HG02642 (cell line): Measurements from ENCODE around the gene ENPP3.

Experiments used
- ATAC-seq: cut with Tn5 transposase; IDR thresholded peaks from one replicate; pipeline ENCODE4 v1.9.1; 2021; ENCODE audit warnings: mild to moderate bottlenecking; ENCODE audit not compliant: unreplicated experiment, poor library complexity

The ENPP3 gene

DNA sequence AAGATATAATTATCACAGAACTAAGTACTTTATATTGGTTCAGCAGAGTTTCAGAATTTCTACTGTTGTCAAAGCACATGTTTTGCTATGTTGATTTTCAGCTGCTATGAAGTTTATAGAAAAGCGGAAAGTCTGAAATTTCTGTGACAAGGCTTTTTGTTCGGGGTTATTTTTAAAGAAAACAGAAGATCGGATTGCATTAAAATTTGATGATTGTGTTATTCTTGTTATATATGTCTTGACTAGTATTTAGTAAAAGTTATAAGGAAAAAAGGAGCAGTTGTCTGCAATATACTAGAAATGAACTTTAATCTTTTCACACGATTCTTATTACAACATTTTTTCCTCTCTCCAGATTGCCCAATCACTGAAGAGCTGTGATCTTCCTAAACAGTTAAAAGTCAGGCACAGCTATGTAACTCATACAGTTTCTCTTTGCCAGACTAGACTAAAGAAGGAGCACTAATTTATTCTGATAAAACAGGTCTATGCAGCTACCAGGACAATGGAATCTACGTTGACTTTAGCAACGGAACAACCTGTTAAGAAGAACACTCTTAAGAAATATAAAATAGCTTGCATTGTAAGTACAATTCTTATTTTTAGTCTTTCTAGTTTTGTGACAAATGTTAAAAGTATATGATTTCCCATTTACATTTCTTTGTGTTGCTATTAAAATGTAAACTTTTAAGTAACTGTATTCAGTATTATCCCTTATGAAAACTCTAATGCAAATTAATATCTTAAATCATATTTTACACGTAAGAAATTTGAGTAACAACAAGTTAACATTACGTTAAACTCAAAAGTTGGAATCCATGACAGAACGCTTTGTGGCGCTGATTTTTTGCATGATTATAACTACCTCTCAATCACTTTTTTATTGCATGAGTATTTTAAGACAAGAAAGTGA lies at the start of gene ENPP3:
ENPP3 (plus strand) TSS at position 423 of the 913 bp plus-strand sequence; CDS start at position 506, 83 bp downstream.
- no peak for ATAC-seq

DNA sequence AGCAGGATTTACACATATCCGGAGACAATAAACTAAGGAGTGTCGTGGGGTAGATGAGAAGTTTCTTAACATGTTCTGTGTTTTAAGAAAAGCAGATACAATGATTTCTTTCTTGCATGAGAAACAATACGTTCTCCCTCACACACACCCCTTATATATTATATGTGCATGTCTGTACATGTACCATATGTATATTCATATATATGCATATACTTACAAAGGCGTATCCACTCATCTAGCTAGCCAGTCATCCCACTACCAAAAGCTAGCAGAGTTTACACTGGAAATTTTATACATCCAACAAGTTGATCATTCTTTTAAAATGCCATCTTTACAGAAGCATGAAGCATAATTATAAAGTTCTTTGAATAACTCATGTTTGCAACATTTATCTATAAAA lies 49.2 kb upstream of the ENPP3 start:
- no peak for ATAC-seq

DNA sequence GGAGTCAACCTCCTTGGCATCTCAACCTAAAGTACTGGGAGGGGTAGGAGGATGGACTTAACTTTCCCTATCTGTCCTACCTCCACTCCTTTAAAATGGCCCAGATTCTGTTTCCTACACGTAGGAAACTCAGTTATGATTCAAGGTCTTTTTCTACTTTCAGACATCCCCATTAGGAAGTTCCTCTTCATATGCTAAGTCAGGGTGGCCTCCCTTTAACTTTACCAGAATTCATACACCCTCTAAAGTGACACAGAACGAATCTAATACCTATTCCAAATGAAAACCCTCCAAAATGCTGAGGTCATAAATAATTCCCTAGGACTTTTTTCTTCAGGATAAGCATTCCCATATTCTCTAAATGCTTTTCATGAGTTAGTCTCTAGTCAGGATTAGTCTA lies 48.5 kb upstream of the ENPP3 start:
- no peak for ATAC-seq

DNA sequence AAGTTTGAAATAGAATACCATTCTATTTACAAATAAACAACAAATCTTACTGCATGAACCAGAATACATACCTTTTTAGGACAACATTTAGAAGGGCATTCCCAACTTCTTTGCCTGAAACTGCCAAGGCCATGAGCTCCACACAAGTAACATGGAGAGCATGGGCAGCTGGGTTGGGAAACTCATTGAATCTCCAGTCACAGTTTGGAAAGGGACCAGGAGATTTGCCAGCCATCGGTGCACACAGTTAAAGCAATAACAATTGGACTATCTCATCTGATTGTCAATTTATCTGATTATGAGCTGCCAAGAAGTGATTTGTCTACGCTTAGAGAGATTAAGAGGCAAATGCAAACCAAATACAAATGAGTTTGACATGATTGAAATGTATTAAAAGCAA lies 44.2 kb upstream of the ENPP3 start:
- no peak for ATAC-seq

DNA sequence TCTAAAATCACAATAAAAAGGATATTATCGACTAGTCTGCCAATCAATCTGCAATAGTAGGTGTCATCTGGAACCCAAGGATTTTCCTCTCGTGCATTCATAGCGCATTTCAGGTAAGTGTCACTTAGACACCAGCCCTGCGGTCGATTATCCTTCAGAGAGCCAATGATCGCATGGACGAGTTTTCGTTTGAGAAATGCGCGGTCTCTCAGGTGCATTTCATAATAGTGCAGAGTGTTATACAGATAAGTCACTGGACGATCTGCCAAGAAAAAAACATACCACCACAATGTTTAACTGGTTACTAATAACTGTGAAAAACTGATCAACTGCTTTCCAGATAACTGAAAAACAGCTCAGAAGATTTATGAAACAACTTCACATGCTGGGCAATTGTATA lies 43.0 kb upstream of the ENPP3 start:
- no peak for ATAC-seq

DNA sequence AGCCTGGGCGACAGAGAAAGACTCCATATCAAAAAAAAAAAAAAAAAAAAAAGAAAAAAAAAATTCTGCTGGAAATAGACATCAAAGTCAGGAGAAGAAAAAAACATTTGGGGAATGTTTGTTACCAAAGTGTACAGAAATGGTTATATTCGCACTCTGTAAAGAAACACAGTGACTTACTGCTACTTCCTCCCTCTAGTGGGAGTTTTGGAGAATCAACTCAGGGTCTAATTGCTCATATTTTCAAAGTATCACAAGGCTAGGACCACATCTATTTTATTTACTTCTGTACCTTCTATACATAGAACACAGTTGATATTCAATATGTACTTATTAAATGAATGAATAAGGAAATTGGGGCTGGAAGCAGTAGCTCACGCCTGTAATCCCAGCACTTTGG lies 39.7 kb upstream of the ENPP3 start:
- no peak for ATAC-seq

DNA sequence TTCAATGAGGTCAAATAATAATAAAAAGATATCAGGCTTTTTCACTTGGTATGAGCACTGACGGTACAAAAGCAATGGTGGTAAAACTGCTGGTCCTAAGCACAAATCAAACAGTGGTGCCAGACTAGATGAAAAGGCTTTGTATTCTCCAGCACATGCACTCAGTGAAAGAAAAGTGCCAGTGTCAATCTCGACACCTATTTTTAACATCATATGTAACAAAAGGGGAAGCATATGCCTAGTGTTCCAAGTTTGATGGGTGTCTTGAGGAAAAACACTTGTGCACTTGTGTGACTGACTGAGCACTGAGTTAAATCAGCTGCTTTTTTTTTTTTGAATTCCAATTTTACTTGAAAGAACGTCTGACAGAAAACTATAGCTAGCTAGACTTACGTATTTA lies 36.4 kb upstream of the ENPP3 start:
- ATAC-seq: no peak

DNA sequence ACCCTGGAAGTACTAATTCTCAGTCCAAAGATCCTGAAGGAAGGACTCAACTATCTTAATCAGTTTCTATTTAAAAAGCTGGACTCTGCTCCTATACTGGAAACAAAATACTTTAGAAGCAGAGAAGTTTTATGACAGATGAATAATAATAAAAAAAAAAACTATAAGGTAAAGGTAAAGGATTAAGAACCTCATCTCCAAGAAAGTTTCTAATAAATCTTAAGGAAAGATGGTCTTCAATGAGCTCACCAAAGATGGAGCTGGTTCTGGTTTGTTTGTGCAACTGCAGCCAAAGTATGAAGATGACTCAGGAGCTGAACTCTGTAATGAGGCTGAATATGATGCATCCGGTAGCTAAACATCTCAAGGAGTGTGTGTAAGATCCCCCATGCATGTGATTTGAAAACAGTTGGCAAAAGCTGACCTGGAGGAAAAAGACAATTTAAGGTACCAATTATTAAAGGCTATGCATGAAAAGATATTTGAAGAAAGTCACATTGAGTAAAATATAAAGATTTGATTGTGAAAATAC lies 34.3 kb upstream of the ENPP3 start:
- ATAC-seq: no peak

DNA sequence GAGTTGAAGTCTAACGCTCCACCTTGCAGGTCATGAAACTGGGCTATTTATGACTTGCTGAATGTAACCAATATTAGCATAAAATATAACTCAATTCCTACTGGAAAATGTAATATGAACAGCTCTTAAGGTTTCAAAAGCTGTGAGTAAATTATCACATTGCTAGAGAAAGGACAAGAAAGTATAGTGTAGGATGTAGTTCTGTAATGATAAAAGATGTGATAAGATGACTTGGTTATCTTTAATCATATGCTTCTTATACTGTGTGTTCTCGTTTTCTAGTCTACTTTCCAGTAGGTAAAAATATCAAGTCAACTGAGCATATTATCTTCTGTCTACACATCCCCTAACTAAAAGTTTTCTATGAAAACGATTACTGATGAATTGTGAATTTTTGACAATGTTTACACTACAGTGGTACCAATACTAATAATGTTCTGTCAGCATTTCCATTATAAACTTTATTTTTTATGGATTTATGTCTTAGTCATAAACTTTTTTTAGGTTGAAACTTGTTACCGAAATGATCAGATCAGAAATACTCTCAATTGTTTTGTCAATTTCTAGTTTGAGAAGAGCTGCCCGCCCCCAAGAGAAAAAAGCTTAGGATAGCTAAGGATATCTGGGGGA lies 23.7 kb upstream of the ENPP3 start:
- ATAC-seq: no peak

DNA sequence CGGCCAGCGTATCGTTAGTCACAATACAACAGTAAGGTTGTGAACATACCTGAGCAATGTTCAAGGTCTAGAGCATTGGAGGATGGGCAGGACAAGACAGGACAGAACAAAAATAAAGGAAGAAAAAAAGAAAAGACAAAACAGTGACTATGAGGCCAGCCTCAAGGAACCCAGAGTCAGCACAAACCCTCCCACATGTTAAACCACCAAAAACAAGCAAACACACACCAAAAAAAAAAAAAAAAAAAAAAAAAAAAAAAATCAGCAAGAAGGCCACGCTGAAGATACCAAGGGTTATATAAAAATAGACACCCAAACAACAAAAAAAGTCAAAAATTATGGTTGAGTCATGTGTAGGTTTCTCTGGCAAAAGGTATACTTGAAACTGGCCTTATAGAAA lies 21.8 kb upstream of the ENPP3 start:
- no peak for ATAC-seq

DNA sequence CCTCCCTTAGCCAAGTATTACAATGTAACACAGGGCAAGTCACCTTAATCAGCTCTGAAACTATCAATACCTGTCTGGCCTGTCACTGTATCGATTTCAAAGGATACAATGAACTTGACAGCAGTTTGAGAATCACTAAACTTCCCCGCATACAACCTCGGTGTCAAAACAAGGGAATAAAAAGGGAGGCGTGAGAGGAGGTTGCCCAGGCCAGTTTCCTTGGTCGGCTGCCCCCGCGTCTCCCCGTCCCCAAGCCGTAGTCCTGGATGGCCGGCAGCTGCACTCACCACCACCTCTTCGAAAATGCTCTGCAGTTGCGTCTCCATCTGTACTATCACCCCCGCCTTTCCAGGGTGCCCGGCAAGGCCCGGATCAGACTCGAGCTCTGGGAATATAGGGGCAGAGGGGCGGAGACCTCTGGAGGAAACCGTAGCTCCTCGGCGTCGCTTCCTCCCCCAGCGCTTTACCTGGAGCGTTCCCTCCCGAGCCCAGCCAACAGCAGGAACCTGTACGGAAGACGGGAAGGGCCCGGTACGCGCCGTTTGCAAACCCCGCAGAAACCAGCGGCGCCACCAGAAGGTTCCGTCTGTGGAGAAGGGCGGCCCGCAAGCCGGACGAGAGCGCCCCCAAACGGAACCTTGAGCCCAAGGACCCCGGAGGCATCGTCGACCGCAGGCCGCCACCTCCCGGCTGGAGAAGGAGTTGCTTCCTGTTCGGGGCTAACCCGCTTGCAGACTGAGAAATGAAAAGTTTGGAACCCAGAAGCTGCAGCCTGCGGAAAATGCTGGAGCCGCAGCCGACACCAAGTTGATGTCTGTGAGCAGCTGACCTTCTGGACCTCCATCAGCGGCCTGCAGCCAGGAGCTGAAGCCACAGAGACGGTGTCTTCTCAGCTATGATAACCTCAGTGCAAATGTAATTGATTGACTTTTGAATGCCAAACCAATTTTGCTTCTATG lies 9.1 kb upstream of the ENPP3 start, which contains the start of gene MED23:
MED23 (minus strand) TSS at position 519 of the 959 bp plus-strand sequence; CDS start at position 326, 193 bp downstream.
- peak; percentile 97 for ATAC-seq

DNA sequence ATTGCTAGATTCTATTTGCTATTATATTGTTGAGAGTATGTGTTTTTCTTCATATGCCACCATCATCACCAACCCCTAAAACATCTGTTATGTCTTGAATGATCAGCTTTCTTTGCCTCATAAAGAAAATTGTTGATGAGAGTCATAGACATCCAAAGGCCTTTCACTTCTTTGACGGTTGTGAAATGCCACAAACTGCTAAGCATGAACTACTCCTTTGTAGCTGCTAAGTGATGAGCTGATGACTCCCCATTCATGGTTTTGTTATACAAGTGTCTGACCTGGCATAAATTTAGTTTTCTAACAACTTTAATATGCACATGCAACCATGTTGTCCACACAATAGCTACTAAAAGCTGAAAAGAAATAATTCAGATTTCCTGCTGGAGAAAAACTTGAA lies 8.4 kb upstream of the ENPP3 start:
- ATAC-seq: no peak

DNA sequence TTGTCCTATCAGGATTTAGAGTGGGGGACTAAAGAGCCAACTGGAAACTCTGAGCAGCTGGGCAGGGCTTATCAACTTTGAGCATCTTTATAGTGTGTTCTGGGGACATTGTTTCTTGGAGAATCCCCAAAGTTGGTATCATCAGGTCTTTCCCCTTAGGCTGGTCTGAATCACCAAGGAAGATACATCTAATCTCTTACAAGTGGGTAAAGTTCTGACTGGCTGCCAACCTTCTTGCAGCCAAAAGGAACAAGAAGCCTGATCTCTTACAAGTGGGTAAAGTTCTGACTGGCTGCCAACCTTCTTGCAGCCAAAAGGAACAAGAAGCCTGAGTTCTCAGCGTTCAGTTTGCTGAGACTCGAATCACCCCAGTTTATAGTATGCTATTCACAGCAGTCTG lies 7.5 kb upstream of the ENPP3 start:
- no peak for ATAC-seq

DNA sequence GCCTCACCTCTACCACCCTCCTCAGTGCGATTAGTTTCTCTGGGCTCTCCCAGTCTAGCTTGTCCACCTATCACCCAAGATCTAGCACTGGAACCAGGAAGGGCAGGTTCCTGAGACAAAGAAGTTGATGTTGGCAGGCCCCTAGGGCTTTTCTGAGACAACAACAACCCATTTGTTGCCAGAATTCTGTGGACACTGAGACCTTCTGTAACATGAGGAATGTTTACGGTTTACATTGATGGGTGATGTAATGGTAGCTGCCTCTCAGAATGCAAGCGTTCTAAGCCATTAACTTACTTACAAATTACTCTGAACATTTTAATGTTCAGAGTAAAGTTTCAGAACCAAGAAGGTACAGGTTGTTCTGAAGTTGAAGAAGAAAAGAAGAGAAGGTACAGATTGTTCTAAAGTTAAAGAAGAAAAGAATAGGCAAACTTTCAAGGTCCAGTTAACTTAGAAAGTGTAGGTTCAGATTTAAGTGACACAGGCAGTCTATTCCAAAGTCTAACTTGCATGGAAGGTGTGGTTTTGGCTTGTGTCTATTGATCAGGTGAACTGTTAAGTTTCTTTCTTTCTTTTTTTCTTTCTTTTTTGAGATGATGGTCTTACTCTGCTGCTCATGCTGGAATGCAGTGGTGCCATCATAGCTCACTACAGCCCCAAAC lies 5.3 kb upstream of the ENPP3 start:
- ATAC-seq: no peak

DNA sequence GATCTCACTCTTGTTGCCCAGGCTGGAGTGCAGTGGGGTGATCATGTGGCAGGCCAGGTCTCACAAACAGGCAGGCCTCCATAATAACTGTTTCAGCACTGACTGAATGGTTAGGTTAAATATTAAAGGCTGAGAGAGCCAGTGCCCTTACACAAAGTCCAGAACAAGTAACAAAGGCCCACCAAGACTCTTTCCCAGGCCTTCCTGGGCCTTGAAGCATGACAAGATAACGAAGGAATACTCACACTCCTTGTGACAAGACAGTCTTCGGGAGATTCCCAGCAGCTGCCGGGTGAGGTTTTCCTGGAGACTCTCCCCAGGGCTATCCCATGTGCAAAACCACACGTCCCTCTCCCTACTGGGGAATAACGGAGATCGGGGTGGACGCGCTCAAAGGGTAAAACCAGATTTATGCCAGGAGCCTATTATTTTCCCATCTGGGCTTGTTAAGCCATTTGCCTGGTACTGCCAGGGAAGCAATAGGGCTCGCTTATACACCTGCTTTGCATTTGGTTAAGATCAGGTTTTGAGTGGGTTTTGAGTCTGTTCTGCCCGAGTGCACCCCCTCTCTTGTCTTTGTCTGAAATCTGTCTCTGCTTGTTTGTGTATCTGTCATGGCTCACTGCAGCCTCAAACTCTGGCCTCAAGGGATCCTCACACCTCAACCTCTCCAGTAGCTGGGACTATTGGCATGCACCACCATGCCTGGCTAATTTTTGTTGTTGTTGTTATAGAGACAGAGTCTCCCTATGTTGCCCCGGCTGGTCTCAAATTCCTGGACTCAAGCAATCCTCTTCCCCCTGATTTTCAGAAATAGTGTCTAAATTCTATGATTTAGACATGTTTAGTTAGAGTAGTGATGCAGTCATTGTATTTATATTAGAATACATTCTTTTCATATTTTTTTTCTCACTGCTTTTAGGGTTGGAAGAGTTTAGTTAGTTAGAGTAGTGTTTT lies 1.4 kb upstream of the ENPP3 start:
- ATAC-seq: peak; percentile 92

DNA sequence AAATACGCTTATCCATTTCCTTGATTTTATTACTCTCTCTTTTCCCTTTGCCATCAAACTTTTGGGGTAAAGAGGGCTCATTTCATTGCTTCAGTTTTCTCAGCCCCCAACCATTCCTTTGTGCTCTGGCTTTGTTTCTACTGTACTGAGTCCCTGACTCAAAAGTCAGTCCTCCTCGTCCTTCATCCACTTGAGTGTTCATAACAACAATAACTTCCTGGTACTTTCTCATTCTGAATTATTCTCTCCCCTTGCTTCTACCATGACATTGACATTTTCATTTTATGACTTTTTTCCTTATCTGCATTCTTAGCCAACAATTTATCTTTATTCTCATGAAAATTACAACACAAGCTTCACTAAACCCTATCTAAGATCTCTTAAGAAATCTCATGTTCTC lies 911 bp downstream of the ENPP3 start:
- no peak for ATAC-seq

DNA sequence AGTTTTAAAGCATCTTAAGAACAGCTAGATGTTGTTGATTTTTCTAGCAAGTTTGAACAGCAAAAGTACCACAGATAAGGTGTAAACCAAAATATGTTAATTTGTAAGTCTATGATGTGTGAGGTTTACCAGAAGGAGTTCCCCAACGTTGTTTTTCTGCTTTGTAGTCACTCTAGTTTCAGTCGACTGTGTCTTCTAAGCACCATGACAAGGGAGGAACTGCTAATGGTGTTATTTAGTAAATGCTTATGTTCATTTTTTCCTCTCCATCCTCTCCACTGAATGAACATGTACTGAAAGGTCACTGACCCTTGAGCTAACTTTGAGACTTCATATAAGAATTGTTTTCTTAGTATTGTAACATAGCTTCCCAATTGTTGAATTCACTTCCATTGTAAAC lies 3.0 kb downstream of the ENPP3 start:
- ATAC-seq: peak; percentile 55

DNA sequence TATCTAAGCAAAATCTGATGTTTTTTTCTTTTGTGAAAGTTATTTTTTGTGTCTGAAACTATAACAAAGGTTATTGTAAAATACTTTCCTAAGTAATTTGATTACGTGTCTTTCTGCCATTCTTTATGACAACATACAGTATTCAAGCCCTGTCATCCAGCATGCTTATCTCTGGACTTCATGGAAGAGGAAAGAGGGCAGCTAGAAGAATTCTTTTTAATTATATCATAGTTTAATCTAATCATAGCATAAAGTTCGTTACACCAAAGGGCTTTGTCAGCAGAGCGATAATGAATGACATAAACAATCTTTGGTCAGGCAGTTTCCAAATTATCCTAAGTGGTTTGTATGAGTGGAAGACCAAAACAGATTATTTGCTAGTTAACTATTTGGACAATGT lies 3.5 kb downstream of the ENPP3 start:
- no peak for ATAC-seq

DNA sequence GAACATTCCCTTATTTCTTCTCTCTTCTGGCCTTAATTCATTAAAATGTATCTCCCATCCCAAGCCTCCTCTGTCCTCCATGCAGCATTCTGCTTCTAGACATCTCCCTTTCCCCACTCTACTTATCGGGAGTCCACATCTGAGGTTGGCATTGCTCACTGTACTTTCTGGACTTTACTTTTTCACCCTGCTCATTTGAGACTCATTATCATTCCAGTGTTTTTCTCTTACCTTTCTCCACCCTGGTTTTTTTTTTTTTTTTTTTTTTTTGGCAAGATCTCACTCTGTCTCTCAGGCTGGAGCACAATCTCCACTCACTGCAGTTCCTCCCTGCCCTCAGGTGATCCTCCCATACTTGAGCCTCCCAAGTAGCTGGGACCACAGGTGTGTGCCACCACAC lies 4.5 kb downstream of the ENPP3 start:
- ATAC-seq: no peak
